ENCODE results near the gene GPX6.
"Not testable (repeated sequence)": the region's sequence is repeated elsewhere in the genome, so short reads cannot be mapped to it uniquely, and the experiment has no call there.

- TF ChIP-seq CTCF (IDR thresholded peaks at IDR 0.05); SIN3A (IDR thresholded peaks at IDR 0.05; ENCODE audit: borderline replicate concordance, insufficient read depth, low read depth, low read length); TCF7L2 (IDR thresholded peaks at IDR 0.05; ENCODE audit: low read depth, low read length); POLR2AphosphoS5 (IDR thresholded peaks at IDR 0.05; ENCODE audit: low read depth, low read length): not testable (repeated sequence)
Measured at GRCh38 chr6:28469153-28469745, 46.3 kb downstream of the GPX6 start.

Measured in Panc1 (cell line).